Tibial nerve (tissue), 4 donors: Measurements from ENCODE around the gene STAT2.

Experiments used
- EP300 ChIP-seq, 2 donors: sonication (generic); formaldehyde crosslinking; IDR thresholded peaks; one replicate each; pipeline ENCODE4 v1.6.1; 2017; ENCODE audit warnings: antibody characterized with exemption in 2 of 2, mild to moderate bottlenecking in 1 of 2
- TF ChIP-seq, protein P1 (sequence below), 5 experiments: fragments of 200-600 bp in 3 of 5; fragments of 450-650 bp in 2 of 5; sonication (generic) in 3 of 5; IDR thresholded peaks; one replicate each; pipeline ENCODE4 v1.5.1; 2016 to 2019; ENCODE audit warnings: antibody characterized with exemption in 5 of 5, mild to moderate bottlenecking in 3 of 5, moderate library complexity in 2 of 5

- TF ChIP-seq, protein P1, sequence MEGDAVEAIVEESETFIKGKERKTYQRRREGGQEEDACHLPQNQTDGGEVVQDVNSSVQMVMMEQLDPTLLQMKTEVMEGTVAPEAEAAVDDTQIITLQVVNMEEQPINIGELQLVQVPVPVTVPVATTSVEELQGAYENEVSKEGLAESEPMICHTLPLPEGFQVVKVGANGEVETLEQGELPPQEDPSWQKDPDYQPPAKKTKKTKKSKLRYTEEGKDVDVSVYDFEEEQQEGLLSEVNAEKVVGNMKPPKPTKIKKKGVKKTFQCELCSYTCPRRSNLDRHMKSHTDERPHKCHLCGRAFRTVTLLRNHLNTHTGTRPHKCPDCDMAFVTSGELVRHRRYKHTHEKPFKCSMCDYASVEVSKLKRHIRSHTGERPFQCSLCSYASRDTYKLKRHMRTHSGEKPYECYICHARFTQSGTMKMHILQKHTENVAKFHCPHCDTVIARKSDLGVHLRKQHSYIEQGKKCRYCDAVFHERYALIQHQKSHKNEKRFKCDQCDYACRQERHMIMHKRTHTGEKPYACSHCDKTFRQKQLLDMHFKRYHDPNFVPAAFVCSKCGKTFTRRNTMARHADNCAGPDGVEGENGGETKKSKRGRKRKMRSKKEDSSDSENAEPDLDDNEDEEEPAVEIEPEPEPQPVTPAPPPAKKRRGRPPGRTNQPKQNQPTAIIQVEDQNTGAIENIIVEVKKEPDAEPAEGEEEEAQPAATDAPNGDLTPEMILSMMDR (IDR thresholded peaks at IDR 0.05): no peak
- TF ChIP-seq EP300 (IDR thresholded peaks at IDR 0.05): no peak
Observed at GRCh38 chr12:56311003-56311402, 48.9 kb downstream of the STAT2 start.
